ENCODE measurements around the gene ABCA4. TPM values are rescaled to one million over a fixed set of nuclear protein-coding genes. Genes with fewer than 3 reads are reported as not detected.

ABCA4 gene
- total RNA-seq, 6 donors from 2014 or later = under 0.01 to 1.3 (median 0.53) TPM

DNA sequence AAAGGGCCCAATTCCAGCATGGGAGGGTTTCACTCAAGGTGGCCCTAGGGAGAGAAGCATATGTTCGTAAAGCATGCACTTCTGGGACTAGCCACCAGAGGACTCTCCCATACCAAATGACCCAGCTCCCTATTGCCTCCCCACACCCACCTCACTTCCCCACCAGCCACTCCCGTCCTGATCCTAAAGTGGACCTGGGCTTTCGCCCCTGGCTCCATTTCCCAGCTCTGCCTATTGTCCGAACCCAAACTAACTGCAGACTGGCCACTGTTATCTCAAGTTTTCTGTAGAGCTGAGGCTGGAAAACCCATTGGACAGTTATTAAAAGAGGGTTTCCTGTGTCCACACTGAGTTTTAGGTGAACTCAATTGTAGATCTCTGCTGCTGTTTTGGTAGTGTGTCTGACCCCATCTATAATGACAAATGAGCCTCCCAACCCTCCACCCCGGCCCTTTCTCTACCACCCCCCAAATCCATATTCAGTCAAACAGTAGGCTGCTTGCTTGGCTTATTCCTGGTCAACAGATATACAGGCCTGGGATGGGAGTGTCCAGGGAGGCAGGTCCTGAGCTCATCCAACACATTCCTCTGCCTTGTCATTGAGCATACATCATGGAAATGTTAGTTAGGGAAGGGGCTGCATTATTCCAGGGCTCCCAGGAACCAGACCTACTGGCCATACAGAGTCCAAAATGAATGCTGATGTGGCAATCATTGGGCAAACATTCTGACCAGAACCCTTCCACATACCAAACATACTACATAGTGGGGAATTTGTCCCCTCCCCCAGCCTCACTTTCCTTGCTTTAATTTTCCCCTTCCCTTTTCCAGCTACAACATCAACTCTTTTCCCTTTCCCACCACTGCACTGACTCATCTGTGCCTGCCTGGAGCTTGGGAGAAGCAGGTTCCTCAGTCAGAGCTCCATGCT is 59.2 kb downstream of the ABCA4 start:
- DNase-seq = peak in 1 of 2 donors; percentile 82
- Histone ChIP-seq H3K27ac (peak overlapping the region in 3 of 4 donors; percentile 55 to 61 (median 59)), H3K4me3 (no peak overlapping the region), H3K9me3 (no peaks in the 10 kb centered on the region), H3K27me3 (no peaks in the 10 kb centered on the region), H3K4me1 (peaks cover 17 to 19% (median 18%) of the 10 kb centered on the region in 4 donors), H3K36me3 (no peaks in the 10 kb centered on the region)
- peak; percentile 86 to 88 for ATAC-seq (ENCODE audit: low FRiP score in 2 of 2)
- 13 to 35% methylated on average over 5 of the region's 5 CpGs for WGBS, 2 donors
- TF ChIP-seq POLR2AphosphoS5 (IDR thresholded peaks at IDR 0.05) = no peak
- TF ChIP-seq, protein P1, sequence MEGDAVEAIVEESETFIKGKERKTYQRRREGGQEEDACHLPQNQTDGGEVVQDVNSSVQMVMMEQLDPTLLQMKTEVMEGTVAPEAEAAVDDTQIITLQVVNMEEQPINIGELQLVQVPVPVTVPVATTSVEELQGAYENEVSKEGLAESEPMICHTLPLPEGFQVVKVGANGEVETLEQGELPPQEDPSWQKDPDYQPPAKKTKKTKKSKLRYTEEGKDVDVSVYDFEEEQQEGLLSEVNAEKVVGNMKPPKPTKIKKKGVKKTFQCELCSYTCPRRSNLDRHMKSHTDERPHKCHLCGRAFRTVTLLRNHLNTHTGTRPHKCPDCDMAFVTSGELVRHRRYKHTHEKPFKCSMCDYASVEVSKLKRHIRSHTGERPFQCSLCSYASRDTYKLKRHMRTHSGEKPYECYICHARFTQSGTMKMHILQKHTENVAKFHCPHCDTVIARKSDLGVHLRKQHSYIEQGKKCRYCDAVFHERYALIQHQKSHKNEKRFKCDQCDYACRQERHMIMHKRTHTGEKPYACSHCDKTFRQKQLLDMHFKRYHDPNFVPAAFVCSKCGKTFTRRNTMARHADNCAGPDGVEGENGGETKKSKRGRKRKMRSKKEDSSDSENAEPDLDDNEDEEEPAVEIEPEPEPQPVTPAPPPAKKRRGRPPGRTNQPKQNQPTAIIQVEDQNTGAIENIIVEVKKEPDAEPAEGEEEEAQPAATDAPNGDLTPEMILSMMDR (IDR thresholded peaks at IDR 0.05) = peak; percentile 84 to 95 (median 91)

DNA sequence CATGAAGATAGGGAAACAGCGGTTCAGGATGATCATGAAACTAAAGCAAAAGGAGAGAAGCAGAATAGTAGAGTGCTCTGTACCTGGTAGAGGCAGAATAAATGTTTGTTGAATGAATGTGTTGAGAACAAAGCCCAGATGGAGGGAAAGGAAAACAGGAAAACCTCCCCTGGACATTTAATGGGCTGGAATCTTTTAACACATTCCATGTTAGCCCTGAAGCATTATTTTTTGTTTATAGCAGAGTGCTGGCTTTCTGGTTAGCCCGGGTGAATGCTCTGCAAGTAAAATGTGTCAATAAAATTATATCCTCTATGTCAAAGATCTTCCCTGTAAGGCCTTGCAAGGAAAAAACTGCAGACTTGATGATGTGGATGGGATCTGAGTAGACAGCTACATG is 60.2 kb downstream of the ABCA4 start:
- Histone ChIP-seq H3K4me1 (peaks cover 17 to 28% (median 19%) of the 10 kb centered on the region in 4 donors), H3K27ac (peak overlapping the region in 1 of 4 donors; percentile 55), H3K36me3 (no peaks in the 10 kb centered on the region), H3K4me3 (no peak overlapping the region), H3K9me3 (no peaks in the 10 kb centered on the region), H3K27me3 (no peaks in the 10 kb centered on the region)
- TF ChIP-seq, protein P1 (IDR thresholded peaks at IDR 0.05) = no peak
- TF ChIP-seq POLR2A (IDR thresholded peaks at IDR 0.05) (no peak), POLR2AphosphoS5 (IDR thresholded peaks at IDR 0.05) (no peak), EP300 (IDR thresholded peaks at IDR 0.05) (no peak)
- ATAC-seq (ENCODE audit: low FRiP score in 2 of 2) (no peak), DNase-seq (no peak)
- 63 to 66% methylated on average over 2 of the region's 2 CpGs for WGBS, 2 donors

DNA sequence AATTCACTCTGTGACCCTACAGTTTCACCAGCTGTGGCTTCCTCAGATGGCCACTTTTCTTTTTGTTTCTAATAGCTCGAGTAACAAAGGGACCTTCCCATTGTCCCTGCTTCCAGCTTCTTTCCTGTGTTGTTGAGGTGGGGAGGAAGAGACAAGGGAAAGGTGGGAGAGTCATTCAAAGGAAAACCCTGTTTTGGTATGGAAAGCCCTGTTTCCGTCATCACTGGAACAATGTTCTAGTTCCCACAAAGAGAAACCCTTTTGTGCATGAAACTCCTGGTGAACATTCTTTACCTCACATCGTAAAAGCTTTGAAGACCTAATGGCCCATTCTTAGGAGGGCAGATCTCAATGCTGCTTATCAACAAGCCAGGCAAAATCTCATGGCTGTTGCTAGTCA is 62.2 kb downstream of the ABCA4 start:
- Histone ChIP-seq H3K9me3 (no peaks in the 10 kb centered on the region), H3K4me1 (peaks cover 17 to 28% (median 19%) of the 10 kb centered on the region in 4 donors), H3K4me3 (no peak overlapping the region), H3K27ac (peak overlapping the region in 2 of 4 donors; percentile 9 to 26), H3K27me3 (no peaks in the 10 kb centered on the region), H3K36me3 (no peaks in the 10 kb centered on the region)
- WGBS, 2 donors = 47 to 63% methylated on average over 3 of the region's 3 CpGs
- no peak for ATAC-seq (ENCODE audit: low FRiP score in 2 of 2)
- DNase-seq = no peak
- TF ChIP-seq POLR2AphosphoS5 (IDR thresholded peaks at IDR 0.05) (no peak), POLR2A (IDR thresholded peaks at IDR 0.05) (no peak), EP300 (IDR thresholded peaks at IDR 0.05) (no peak)
- TF ChIP-seq, protein P1 (IDR thresholded peaks at IDR 0.05) = no peak

DNA sequence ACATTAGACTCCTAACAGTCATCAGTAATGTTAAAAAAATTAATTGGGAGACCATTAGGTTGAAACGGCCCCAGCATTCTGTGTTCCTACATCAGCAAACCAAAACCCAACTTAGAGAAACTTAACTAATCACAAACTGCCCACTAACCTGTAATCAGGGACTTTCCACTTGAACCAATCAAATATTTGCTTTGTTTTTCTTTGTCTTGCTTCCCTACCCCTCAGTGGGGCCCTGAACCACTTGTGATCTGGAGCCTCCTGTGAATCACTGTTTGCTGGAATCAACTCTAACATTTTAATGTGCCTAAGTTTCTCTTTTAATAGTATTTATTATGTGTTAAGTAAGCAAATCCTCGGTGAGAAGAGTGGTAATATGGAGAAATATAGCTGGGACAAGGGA is 64.0 kb downstream of the ABCA4 start:
- H3K27ac ChIP-seq = peak overlapping the region; percentile 15 to 72 (median 55)
- no peaks in the 10 kb centered on the region for H3K9me3 ChIP-seq
- no peak for ATAC-seq (ENCODE audit: low FRiP score in 2 of 2)
- TF ChIP-seq POLR2AphosphoS5 (IDR thresholded peaks at IDR 0.05) (no peak), EP300 (IDR thresholded peaks at IDR 0.05) (no peak)
- H3K27me3 ChIP-seq = no peaks in the 10 kb centered on the region
- H3K36me3 ChIP-seq = no peaks in the 10 kb centered on the region
- WGBS, 2 donors = 55 to 59% methylated on average over 2 of the region's 2 CpGs
- H3K4me1 ChIP-seq = peaks cover 10 to 19% (median 11%) of the 10 kb centered on the region in 4 donors
- DNase-seq = peak in 1 of 2 donors; percentile 43
- no peak overlapping the region for H3K4me3 ChIP-seq

DNA sequence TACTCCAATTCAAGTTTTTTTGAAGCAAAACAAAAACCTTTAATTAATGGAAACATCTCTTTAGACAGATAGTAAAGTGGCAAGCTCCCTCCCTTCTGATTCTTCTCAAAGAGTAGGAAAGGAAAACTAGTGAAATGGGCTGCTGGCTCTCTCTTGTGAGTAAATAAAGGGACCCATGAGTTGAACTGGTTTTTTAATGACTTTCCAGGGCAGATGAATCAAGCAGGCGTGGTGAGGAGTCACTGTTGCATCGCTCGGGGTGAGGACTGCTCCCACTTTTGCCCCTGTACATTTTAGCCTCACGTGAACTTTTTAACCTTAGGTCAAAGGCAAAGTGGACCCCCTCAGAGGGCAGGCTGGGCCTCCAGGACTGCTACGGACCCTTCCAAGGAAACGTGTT is 64.8 kb downstream of the ABCA4 start:
- no peak overlapping the region for H3K4me3 ChIP-seq
- no peaks in the 10 kb centered on the region for H3K9me3 ChIP-seq
- TF ChIP-seq POLR2A (IDR thresholded peaks at IDR 0.05) = no peak
- TF ChIP-seq, protein P1 (IDR thresholded peaks at IDR 0.05) = no peak
- no peak for TF ChIP-seq EP300 (IDR thresholded peaks at IDR 0.05)
- TF ChIP-seq POLR2AphosphoS5 (IDR thresholded peaks at IDR 0.05) = no peak
- no peaks in the 10 kb centered on the region for H3K27me3 ChIP-seq
- H3K36me3 ChIP-seq = no peaks in the 10 kb centered on the region
- DNase-seq (no peak), ATAC-seq (ENCODE audit: low FRiP score in 2 of 2) (no peak)
- H3K4me1 ChIP-seq = peaks cover 2 to 11% (median 2%) of the 10 kb centered on the region in 4 donors
- peak overlapping the region; percentile 15 to 72 (median 55) for H3K27ac ChIP-seq
- WGBS, 2 donors = 83 to 91% methylated on average over 6 of the region's 6 CpGs
